ENCODE results near the gene KRR1.
"Not testable (repeated sequence)": the region's sequence is repeated elsewhere in the genome, so short reads cannot be mapped to it uniquely, and the experiment has no call there.

Gene KRR1

GRCh38 chr12:75477137-75477536 is 34.3 kb downstream of the KRR1 start:
- H3K4me3 ChIP-seq (ENCODE audit: extremely low read depth, insufficient read depth, low read length, poor library complexity, severe bottlenecking) = no peak overlapping the region
- peaks cover 4% of the 10 kb centered on the region for H3K4me1 ChIP-seq (ENCODE audit: control insufficient read depth, insufficient read depth, low read length, poor library complexity, severe bottlenecking)
- no peaks in the 10 kb centered on the region for H3K9me3 ChIP-seq (ENCODE audit: control insufficient read depth, low read length)
- no peaks in the 10 kb centered on the region for H3K36me3 ChIP-seq (ENCODE audit: control insufficient read depth, insufficient read depth, low read length)
- 86% methylated on average over 2 of the region's 2 CpGs; no CpG with 5 or more reads in 1 of the 2 experiments for WGBS, 2 experiments (ENCODE audit: insufficient coverage in 2 of 2)
- no peak overlapping the region for H3K27ac ChIP-seq (ENCODE audit: low read depth, low read length, severe bottlenecking)

- no peaks in the 10 kb centered on the region for H3K9me3 ChIP-seq (ENCODE audit: control insufficient read depth, low read length)
- H3K4me3 ChIP-seq (ENCODE audit: extremely low read depth, insufficient read depth, low read length, poor library complexity, severe bottlenecking) = no peak overlapping the region
- peaks cover 4% of the 10 kb centered on the region for H3K4me1 ChIP-seq (ENCODE audit: control insufficient read depth, insufficient read depth, low read length, poor library complexity, severe bottlenecking)
- no peaks in the 10 kb centered on the region for H3K36me3 ChIP-seq (ENCODE audit: control insufficient read depth, insufficient read depth, low read length)
- no peak overlapping the region for H3K27ac ChIP-seq (ENCODE audit: low read depth, low read length, severe bottlenecking)
- WGBS, 2 experiments (ENCODE audit: insufficient coverage in 2 of 2) = no CpG with 5 or more reads among the region's 1 CpG
These were observed 35.3 kb downstream of the KRR1 start for GRCh38 chr12:75476071-75476470.

GRCh38 chr12:75474116-75474515 is 37.3 kb downstream of the KRR1 start:
- WGBS, 2 experiments (ENCODE audit: insufficient coverage in 2 of 2) = 83 to 100% methylated on average over 1 of the region's 2 CpGs
- Histone ChIP-seq H3K36me3 (ENCODE audit: control insufficient read depth, insufficient read depth, low read length) (no peaks in the 10 kb centered on the region), H3K4me3 (ENCODE audit: extremely low read depth, insufficient read depth, low read length, poor library complexity, severe bottlenecking) (no peak overlapping the region), H3K4me1 (ENCODE audit: control insufficient read depth, insufficient read depth, low read length, poor library complexity, severe bottlenecking) (no peaks in the 10 kb centered on the region), H3K27ac (ENCODE audit: low read depth, low read length, severe bottlenecking) (no peak overlapping the region), H3K9me3 (ENCODE audit: control insufficient read depth, low read length) (peaks cover 4% of the 10 kb centered on the region)

GRCh38 chr12:75471902-75472890 is 39.2 kb downstream of the KRR1 start:
- 100% methylated on average over 2 to 3 of the region's 6 CpGs for WGBS, 2 experiments (ENCODE audit: insufficient coverage in 2 of 2)
- no peaks in the 10 kb centered on the region for H3K4me1 ChIP-seq (ENCODE audit: control insufficient read depth, insufficient read depth, low read length, poor library complexity, severe bottlenecking)

GRCh38 chr12:75460204-75460603 is 51.2 kb downstream of the KRR1 start:
- no peak overlapping the region for H3K4me3 ChIP-seq (ENCODE audit: extremely low read depth, insufficient read depth, low read length, poor library complexity, severe bottlenecking)
- no peaks in the 10 kb centered on the region for H3K36me3 ChIP-seq (ENCODE audit: control insufficient read depth, insufficient read depth, low read length)
- H3K4me1 ChIP-seq (ENCODE audit: control insufficient read depth, insufficient read depth, low read length, poor library complexity, severe bottlenecking) = no peaks in the 10 kb centered on the region
- no peaks in the 10 kb centered on the region for H3K9me3 ChIP-seq (ENCODE audit: control insufficient read depth, low read length)
- H3K27ac ChIP-seq (ENCODE audit: low read depth, low read length, severe bottlenecking) = no peak overlapping the region

More at GRCh38 chr12:75471902-75472890, 39.2 kb downstream of the KRR1 start:
- H3K27ac ChIP-seq (ENCODE audit: low read depth, low read length, severe bottlenecking) = no peak overlapping the region
- H3K4me3 ChIP-seq (ENCODE audit: extremely low read depth, insufficient read depth, low read length, poor library complexity, severe bottlenecking) = no peak overlapping the region
- no peaks in the 10 kb centered on the region for H3K36me3 ChIP-seq (ENCODE audit: control insufficient read depth, insufficient read depth, low read length)
- peaks cover 4% of the 10 kb centered on the region for H3K9me3 ChIP-seq (ENCODE audit: control insufficient read depth, low read length)

GRCh38 chr12:75459755-75460154 is 51.7 kb downstream of the KRR1 start:
- no peaks in the 10 kb centered on the region for H3K36me3 ChIP-seq (ENCODE audit: control insufficient read depth, insufficient read depth, low read length)
- 94 to 100% methylated on average over 1 to 2 of the region's 3 CpGs for WGBS, 2 experiments (ENCODE audit: insufficient coverage in 2 of 2)
- no peak overlapping the region for H3K4me3 ChIP-seq (ENCODE audit: extremely low read depth, insufficient read depth, low read length, poor library complexity, severe bottlenecking)
- H3K27ac ChIP-seq (ENCODE audit: low read depth, low read length, severe bottlenecking) = no peak overlapping the region
- no peaks in the 10 kb centered on the region for H3K4me1 ChIP-seq (ENCODE audit: control insufficient read depth, insufficient read depth, low read length, poor library complexity, severe bottlenecking)
- H3K9me3 ChIP-seq (ENCODE audit: control insufficient read depth, low read length) = no peaks in the 10 kb centered on the region

- H3K4me1 ChIP-seq (ENCODE audit: control insufficient read depth, insufficient read depth, low read length, poor library complexity, severe bottlenecking); H3K9me3 ChIP-seq (ENCODE audit: control insufficient read depth, low read length); H3K4me3 ChIP-seq (ENCODE audit: extremely low read depth, insufficient read depth, low read length, poor library complexity, severe bottlenecking); H3K27ac ChIP-seq (ENCODE audit: low read depth, low read length, severe bottlenecking); H3K36me3 ChIP-seq (ENCODE audit: control insufficient read depth, insufficient read depth, low read length): not testable (repeated sequence)
- WGBS, 2 experiments (ENCODE audit: insufficient coverage in 2 of 2) = 93 to 94% methylated on average over 7 to 8 of the region's 9 CpGs
These were observed 53.5 kb downstream of the KRR1 start for GRCh38 chr12:75457866-75458265.

GRCh38 chr12:75457191-75457590 is 54.2 kb downstream of the KRR1 start:
- 80% methylated on average over 1 of the region's 1 CpG; no CpG with 5 or more reads in 1 of the 2 experiments for WGBS, 2 experiments (ENCODE audit: insufficient coverage in 2 of 2)
- Histone ChIP-seq H3K4me3 (ENCODE audit: extremely low read depth, insufficient read depth, low read length, poor library complexity, severe bottlenecking) (no peak overlapping the region), H3K9me3 (ENCODE audit: control insufficient read depth, low read length) (no peaks in the 10 kb centered on the region), H3K27ac (ENCODE audit: low read depth, low read length, severe bottlenecking) (no peak overlapping the region), H3K4me1 (ENCODE audit: control insufficient read depth, insufficient read depth, low read length, poor library complexity, severe bottlenecking) (no peaks in the 10 kb centered on the region), H3K36me3 (ENCODE audit: control insufficient read depth, insufficient read depth, low read length) (no peaks in the 10 kb centered on the region)

GRCh38 chr12:75455839-75456238 is 55.6 kb downstream of the KRR1 start:
- H3K4me1 ChIP-seq (ENCODE audit: control insufficient read depth, insufficient read depth, low read length, poor library complexity, severe bottlenecking) = no peaks in the 10 kb centered on the region
- H3K4me3 ChIP-seq (ENCODE audit: extremely low read depth, insufficient read depth, low read length, poor library complexity, severe bottlenecking) = no peak overlapping the region
- no peak overlapping the region for H3K27ac ChIP-seq (ENCODE audit: low read depth, low read length, severe bottlenecking)
- H3K9me3 ChIP-seq (ENCODE audit: control insufficient read depth, low read length) = no peaks in the 10 kb centered on the region
- no peaks in the 10 kb centered on the region for H3K36me3 ChIP-seq (ENCODE audit: control insufficient read depth, insufficient read depth, low read length)
- 88 to 100% methylated on average over 1 of the region's 5 CpGs for WGBS, 2 experiments (ENCODE audit: insufficient coverage in 2 of 2)

- 83 to 93% methylated on average over 1 to 2 of the region's 3 CpGs for WGBS, 2 experiments (ENCODE audit: insufficient coverage in 2 of 2)
- Histone ChIP-seq H3K27ac (ENCODE audit: low read depth, low read length, severe bottlenecking) (no peak overlapping the region), H3K36me3 (ENCODE audit: control insufficient read depth, insufficient read depth, low read length) (no peaks in the 10 kb centered on the region), H3K4me3 (ENCODE audit: extremely low read depth, insufficient read depth, low read length, poor library complexity, severe bottlenecking) (no peak overlapping the region), H3K4me1 (ENCODE audit: control insufficient read depth, insufficient read depth, low read length, poor library complexity, severe bottlenecking) (no peaks in the 10 kb centered on the region), H3K9me3 (ENCODE audit: control insufficient read depth, low read length) (no peaks in the 10 kb centered on the region)
These were observed 58.6 kb downstream of the KRR1 start for GRCh38 chr12:75452675-75453330.
